Fibroblast of the aortic adventitia (primary cell): ENCODE results near the gene SCARB2. TPM values are rescaled to one million over a fixed set of nuclear protein-coding genes. Genes with fewer than 3 reads are reported as not detected.
"Not testable (repeated sequence)": the region's sequence is repeated elsewhere in the genome, so short reads cannot be mapped to it uniquely, and the experiment has no call there.

ENCODE experiments used
- DNase-seq: peaks from one replicate; pipeline ENCODE4 v3.0.0-alpha.2; 2010; ENCODE audit warnings: low read depth
- H3K4me3 ChIP-seq: 2 replicates; pipeline ENCODE4 v1.5.1; 2011; ENCODE audit warnings: low read depth, mild to moderate bottlenecking, control low read depth, low read length, moderate library complexity
- CTCF ChIP-seq: IDR thresholded peaks from 2 replicates; pipeline ENCODE4 v1.5.1; 2011; ENCODE audit warnings: mild to moderate bottlenecking, low read length, control low read depth, inconsistent platforms; ENCODE audit not compliant: insufficient read depth
- total RNA-seq: library from RNA; depleted of rRNA; stranded (reverse); fragments of >200 nt; gene quantifications from 2 replicates; pipeline ENCODE4 v1.2.3, GENCODE V29; 2012; ENCODE audit warnings: low replicate concordance

Gene SCARB2
- total RNA-seq, 1 donor, result 184 TPM

- no peak for DNase-seq
- peak within 1 kb of the TSS; percentile 63 for H3K4me3 ChIP-seq
- TF ChIP-seq CTCF, result peak; percentile 19
Measured at GRCh38 chr4:76251441-76252270, 38.0 kb upstream of the SCARB2 start, which contains the start of gene FAM47E. TSS of gene FAM47E (plus strand) at chr4:76251721. CDS start at chr4:76251747, 26 bp downstream.

GRCh38 chr4:76250962-76251361, 37.3 kb upstream of the SCARB2 start:
- no peak for DNase-seq
- H3K4me3 ChIP-seq, result peak overlapping the region; percentile 14

GRCh38 chr4:76246852-76247251, 33.2 kb upstream of the SCARB2 start:
- TF ChIP-seq CTCF, result no peak
- H3K4me3 ChIP-seq, result no peak overlapping the region
- DNase-seq, result no peak

More at GRCh38 chr4:76250962-76251361, 37.3 kb upstream of the SCARB2 start:
- no peak for TF ChIP-seq CTCF

GRCh38 chr4:76246025-76246424, 32.4 kb upstream of the SCARB2 start:
- no peak for TF ChIP-seq CTCF
- no peak for DNase-seq
- H3K4me3 ChIP-seq, result no peak overlapping the region

GRCh38 chr4:76243877-76244276, 30.3 kb upstream of the SCARB2 start:
- H3K4me3 ChIP-seq, DNase-seq: not testable (repeated sequence)

GRCh38 chr4:76240236-76240635, 26.6 kb upstream of the SCARB2 start:
- no peak for DNase-seq
- TF ChIP-seq CTCF, result no peak
- no peak overlapping the region for H3K4me3 ChIP-seq

GRCh38 chr4:76238701-76239100, 25.1 kb upstream of the SCARB2 start:
- no peak for TF ChIP-seq CTCF
- no peak overlapping the region for H3K4me3 ChIP-seq
- no peak for DNase-seq
